ENCODE data around the gene STARD9. TPM values are rescaled to one million over a fixed set of nuclear protein-coding genes. Genes with fewer than 3 reads are reported as not detected.

The STARD9 gene
- polyA plus RNA-seq, 1 of the 3 experiments (the other 2 are of a cell fraction) = 2.1 TPM

DNA sequence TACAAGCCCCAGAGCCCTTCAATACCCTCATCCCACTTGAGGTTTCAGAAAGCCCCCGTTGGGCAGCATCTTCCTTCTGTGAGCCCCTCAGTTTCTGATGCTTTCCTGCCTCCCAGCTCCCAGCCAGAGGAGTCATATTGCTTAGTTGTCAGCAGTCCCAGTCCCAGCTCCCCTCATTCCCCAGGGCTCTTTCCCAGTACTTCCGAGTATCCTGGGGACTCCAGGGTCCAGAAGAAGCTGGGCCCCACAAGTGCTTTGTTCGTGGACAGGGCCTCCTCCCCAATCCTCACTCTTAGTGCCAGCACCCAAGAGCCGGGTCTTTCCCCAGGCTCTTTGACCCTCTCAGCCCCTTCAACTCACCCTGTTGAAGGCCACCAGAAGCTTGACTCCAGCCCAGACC is 117.6 kb downstream of the STARD9 start:
- Histone ChIP-seq H3K9ac (no peak overlapping the region), H3K27me3 (ENCODE audit: insufficient read depth) (no peaks in the 10 kb centered on the region), H3F3A (replicated peaks; ENCODE audit: insufficient read depth) (peaks cover 4% of the 10 kb centered on the region), H3K79me2 (ENCODE audit: insufficient read depth) (no peaks in the 10 kb centered on the region), H3K9me2 (no peaks in the 10 kb centered on the region), H3K36me3 (replicated peaks in 1 of 2; ENCODE audit: control insufficient read depth in 1 of 2, insufficient read depth in 2 of 2, low read length in 1 of 2) (peaks cover 5 to 24% of the 10 kb centered on the region in 2 experiments), H3K27ac (ENCODE audit: low read depth in 2 of 2, low read length in 1 of 2) (no peak overlapping the region), H3K4me2 (no peak overlapping the region), H3K4me1 (ENCODE audit: control insufficient read depth in 1 of 2, insufficient read depth in 2 of 2, low read depth in 1 of 2, low read length in 1 of 2) (peaks cover 0 to 5% of the 10 kb centered on the region in 2 experiments; a peak in 1 of 4 replicates), H2AFZ (ENCODE audit: low read depth) (no peak overlapping the region), H3K9me3 (no peaks in the 10 kb centered on the region), H3K4me3 (ENCODE audit: low read depth in 2 of 2, low read length in 1 of 2) (no peak overlapping the region), H4K20me1 (ENCODE audit: insufficient read depth) (no peaks in the 10 kb centered on the region)
- DNase-seq = no peak
- ChIA-PET POLR2A (no interaction called here), CTCF (interaction anchor here (1.8 to 4.8 kb wide), 2 partner anchors 12 to 233 kb away, joined by 5 to 25 read pairs; no protein-coding TSS in a partner anchor)
- TF ChIP-seq ZBTB33 (IDR thresholded peaks at IDR 0.05; ENCODE audit: borderline replicate concordance, low read depth) = no peak
- no peak for TF ChIP-seq TEAD4 (IDR thresholded peaks at IDR 0.05; ENCODE audit: borderline replicate concordance, insufficient read depth)
- TF ChIP-seq FOSL2 (IDR thresholded peaks at IDR 0.05; ENCODE audit: borderline replicate concordance, low read depth) = no peak
- TF ChIP-seq, protein P1, sequence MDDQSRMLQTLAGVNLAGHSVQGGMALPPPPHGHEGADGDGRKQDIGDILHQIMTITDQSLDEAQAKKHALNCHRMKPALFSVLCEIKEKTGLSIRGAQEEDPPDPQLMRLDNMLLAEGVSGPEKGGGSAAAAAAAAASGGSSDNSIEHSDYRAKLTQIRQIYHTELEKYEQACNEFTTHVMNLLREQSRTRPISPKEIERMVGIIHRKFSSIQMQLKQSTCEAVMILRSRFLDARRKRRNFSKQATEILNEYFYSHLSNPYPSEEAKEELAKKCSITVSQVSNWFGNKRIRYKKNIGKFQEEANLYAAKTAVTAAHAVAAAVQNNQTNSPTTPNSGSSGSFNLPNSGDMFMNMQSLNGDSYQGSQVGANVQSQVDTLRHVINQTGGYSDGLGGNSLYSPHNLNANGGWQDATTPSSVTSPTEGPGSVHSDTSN (IDR thresholded peaks at IDR 0.05) = no peak
- no peak for TF ChIP-seq EP300 (IDR thresholded peaks at IDR 0.05; ENCODE audit: borderline replicate concordance in 1 of 2, low read depth in 1 of 2, low read length in 1 of 2)
- no peak for TF ChIP-seq NRF1 (IDR thresholded peaks at IDR 0.05; ENCODE audit: low read depth, low read length)
- no peak for TF ChIP-seq TCF12 (IDR thresholded peaks at IDR 0.05)
- no peak for TF ChIP-seq GABPA (IDR thresholded peaks at IDR 0.05; ENCODE audit: low read depth)
- TF ChIP-seq JUND (IDR thresholded peaks at IDR 0.05) = no peak
- no peak for TF ChIP-seq EZH2phosphoT487 (IDR thresholded peaks at IDR 0.05; ENCODE audit: borderline replicate concordance, low read depth)
- no peak for TF ChIP-seq RFX5 (IDR thresholded peaks at IDR 0.05; ENCODE audit: low read length)
- TF ChIP-seq YY1 (IDR thresholded peaks at IDR 0.05; ENCODE audit: low read depth) = no peak
- TF ChIP-seq RXRA (IDR thresholded peaks at IDR 0.05; ENCODE audit: borderline replicate concordance, low read depth) = no peak
- TF ChIP-seq, protein P2, sequence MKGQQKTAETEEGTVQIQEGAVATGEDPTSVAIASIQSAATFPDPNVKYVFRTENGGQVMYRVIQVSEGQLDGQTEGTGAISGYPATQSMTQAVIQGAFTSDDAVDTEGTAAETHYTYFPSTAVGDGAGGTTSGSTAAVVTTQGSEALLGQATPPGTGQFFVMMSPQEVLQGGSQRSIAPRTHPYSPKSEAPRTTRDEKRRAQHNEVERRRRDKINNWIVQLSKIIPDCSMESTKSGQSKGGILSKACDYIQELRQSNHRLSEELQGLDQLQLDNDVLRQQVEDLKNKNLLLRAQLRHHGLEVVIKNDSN (IDR thresholded peaks at IDR 0.05; ENCODE audit: borderline replicate concordance, low read depth) = no peak
- TF ChIP-seq POLR2AphosphoS5 (IDR thresholded peaks at IDR 0.05; ENCODE audit: low read depth, low read length) = no peak
- TF ChIP-seq SMC3 (IDR thresholded peaks at IDR 0.05; ENCODE audit: low read depth, low read length) = no peak
- TF ChIP-seq FOXJ3 (CRISPR knock-in tag; IDR thresholded peaks at IDR 0.05) = no peak
- 100% methylated on average over 2 of the region's 4 CpGs for WGBS (ENCODE audit: low lambda C conversion rate)
